Astrocyte of the cerebellum (primary cell): ENCODE results near the gene ALAS1.
A peak's percentile ranks its signal among the peaks of the same experiment; 100 is the strongest.
"Not testable (repeated sequence)": the region's sequence is repeated elsewhere in the genome, so short reads cannot be mapped to it uniquely, and the experiment has no call there.

Experiments used
- DNase-seq: peaks from one replicate; pipeline ENCODE4 v3.0.0-alpha.2; 2011; ENCODE audit warnings: low read depth
- H3K4me3 ChIP-seq: 2 replicates; pipeline ENCODE4 v1.5.1; 2011; ENCODE audit warnings: mild to moderate bottlenecking, low read depth, low read length, moderate library complexity
- CTCF ChIP-seq: IDR thresholded peaks from 2 replicates; pipeline ENCODE4 v1.5.1; 2012; ENCODE audit warnings: low read length, low read depth, moderate library complexity, mild to moderate bottlenecking; ENCODE audit errors: missing control alignments
- in situ Hi-C: cut with HindIII; loops from 2 replicates; pipeline ENCODE4 v1.10.0; 2017; ENCODE audit warnings: low sequenced_read_pairs

Gene ALAS1

GRCh38 chr3:52153389-52154096 is 44.4 kb upstream of the ALAS1 start:
- DNase-seq: no peak
- H3K4me3 ChIP-seq: peak overlapping the region; percentile 78
- no peak for TF ChIP-seq CTCF
- in situ Hi-C loops: loop anchor here (5.0 kb wide), 2 partner anchors 49 to 106 kb away; no protein-coding TSS in a partner anchor

- peak within 1 kb of the TSS; percentile 78 for H3K4me3 ChIP-seq
- in situ Hi-C loops: loop anchor here (5.0 kb wide), 2 partner anchors 48 to 107 kb away; no protein-coding TSS in a partner anchor
- no peak for TF ChIP-seq CTCF
- DNase-seq: peak; percentile 90
Observed at GRCh38 chr3:52154135-52155094, 43.5 kb upstream of the ALAS1 start, which contains the start of gene POC1A. TSS of gene POC1A (minus strand) at chr3:52154423. CDS start at chr3:52154372, 51 bp downstream.

- no peak overlapping the region for H3K4me3 ChIP-seq
- in situ Hi-C loops: no loop called here
- no peak for TF ChIP-seq CTCF
- DNase-seq: no peak
Observed at GRCh38 chr3:52155912-52156311, 42.0 kb upstream of the ALAS1 start.

GRCh38 chr3:52159503-52159902 is 38.5 kb upstream of the ALAS1 start:
- TF ChIP-seq CTCF: no peak
- no peak for DNase-seq
- in situ Hi-C loops: no loop called here
- no peak overlapping the region for H3K4me3 ChIP-seq

GRCh38 chr3:52162250-52162872 is 35.6 kb upstream of the ALAS1 start:
- DNase-seq: no peak
- no peak overlapping the region for H3K4me3 ChIP-seq
- TF ChIP-seq CTCF: no peak
- in situ Hi-C loops: no loop called here

- no peak for DNase-seq
- TF ChIP-seq CTCF: no peak
- no peak overlapping the region for H3K4me3 ChIP-seq
- in situ Hi-C loops: no loop called here
Observed at GRCh38 chr3:52167240-52167639, 30.7 kb upstream of the ALAS1 start.

- in situ Hi-C loops, DNase-seq, H3K4me3 ChIP-seq: not testable (repeated sequence)
Observed at GRCh38 chr3:52170217-52170616, 27.7 kb upstream of the ALAS1 start.
